ENCODE data around the gene CREBBP. TPM values are rescaled to one million over a fixed set of nuclear protein-coding genes. Genes with fewer than 3 reads are reported as not detected.
A peak's percentile ranks its signal among the peaks of the same experiment; 100 is the strongest.

Gene CREBBP
- total RNA-seq, 6 donors from 2014 or later, result 54.1 to 175 (median 99.2) TPM

- Histone ChIP-seq H3K27me3 (no peaks in the 10 kb centered on the region), H3K4me3 (no peak overlapping the region), H3K9me3 (no peaks in the 10 kb centered on the region), H3K27ac (no peak overlapping the region), H3K36me3 (no peaks in the 10 kb centered on the region), H3K4me1 (peaks cover 69 to 96% (median 72%) of the 10 kb centered on the region in 4 donors)
- TF ChIP-seq, protein P1, sequence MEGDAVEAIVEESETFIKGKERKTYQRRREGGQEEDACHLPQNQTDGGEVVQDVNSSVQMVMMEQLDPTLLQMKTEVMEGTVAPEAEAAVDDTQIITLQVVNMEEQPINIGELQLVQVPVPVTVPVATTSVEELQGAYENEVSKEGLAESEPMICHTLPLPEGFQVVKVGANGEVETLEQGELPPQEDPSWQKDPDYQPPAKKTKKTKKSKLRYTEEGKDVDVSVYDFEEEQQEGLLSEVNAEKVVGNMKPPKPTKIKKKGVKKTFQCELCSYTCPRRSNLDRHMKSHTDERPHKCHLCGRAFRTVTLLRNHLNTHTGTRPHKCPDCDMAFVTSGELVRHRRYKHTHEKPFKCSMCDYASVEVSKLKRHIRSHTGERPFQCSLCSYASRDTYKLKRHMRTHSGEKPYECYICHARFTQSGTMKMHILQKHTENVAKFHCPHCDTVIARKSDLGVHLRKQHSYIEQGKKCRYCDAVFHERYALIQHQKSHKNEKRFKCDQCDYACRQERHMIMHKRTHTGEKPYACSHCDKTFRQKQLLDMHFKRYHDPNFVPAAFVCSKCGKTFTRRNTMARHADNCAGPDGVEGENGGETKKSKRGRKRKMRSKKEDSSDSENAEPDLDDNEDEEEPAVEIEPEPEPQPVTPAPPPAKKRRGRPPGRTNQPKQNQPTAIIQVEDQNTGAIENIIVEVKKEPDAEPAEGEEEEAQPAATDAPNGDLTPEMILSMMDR (IDR thresholded peaks at IDR 0.05), result no peak
- TF ChIP-seq POLR2A (IDR thresholded peaks at IDR 0.05), result no peak
- TF ChIP-seq POLR2AphosphoS5 (IDR thresholded peaks at IDR 0.05), result no peak
- TF ChIP-seq EP300 (IDR thresholded peaks at IDR 0.05), result no peak
- DNase-seq (no peak), ATAC-seq (ENCODE audit: low FRiP score in 2 of 2) (no peak)
- WGBS, 2 donors, result 85 to 91% methylated on average over 3 of the region's 3 CpGs
Measured at GRCh38 chr16:3821184-3821583, 59.3 kb downstream of the CREBBP start.

- TF ChIP-seq POLR2A (IDR thresholded peaks at IDR 0.05) (no peak), POLR2AphosphoS5 (IDR thresholded peaks at IDR 0.05) (no peak), EP300 (IDR thresholded peaks at IDR 0.05) (no peak)
- TF ChIP-seq, protein P1 (IDR thresholded peaks at IDR 0.05), result no peak
- Histone ChIP-seq H3K27ac (no peak overlapping the region), H3K36me3 (no peaks in the 10 kb centered on the region), H3K27me3 (no peaks in the 10 kb centered on the region), H3K9me3 (no peaks in the 10 kb centered on the region), H3K4me3 (no peak overlapping the region), H3K4me1 (peaks cover 68 to 89% (median 75%) of the 10 kb centered on the region in 4 donors)
- DNase-seq (no peak), ATAC-seq (ENCODE audit: low FRiP score in 2 of 2) (peak in 1 of 2 donors; percentile 60)
- WGBS, 2 donors, result 40 to 41% methylated on average over 8 of the region's 8 CpGs
Measured at GRCh38 chr16:3819746-3820724, 60.5 kb downstream of the CREBBP start.

- WGBS, 2 donors, result 84 to 90% methylated on average over 6 of the region's 6 CpGs
- Histone ChIP-seq H3K36me3 (no peaks in the 10 kb centered on the region), H3K9me3 (no peaks in the 10 kb centered on the region), H3K4me1 (peaks cover 60 to 86% (median 74%) of the 10 kb centered on the region in 4 donors), H3K27ac (no peak overlapping the region), H3K4me3 (no peak overlapping the region), H3K27me3 (no peaks in the 10 kb centered on the region)
- no peak for ATAC-seq (ENCODE audit: low FRiP score in 2 of 2)
- no peak for DNase-seq
- TF ChIP-seq, protein P1 (IDR thresholded peaks at IDR 0.05), result no peak
- TF ChIP-seq EP300 (IDR thresholded peaks at IDR 0.05), result no peak
- TF ChIP-seq POLR2A (IDR thresholded peaks at IDR 0.05), result no peak
- no peak for TF ChIP-seq POLR2AphosphoS5 (IDR thresholded peaks at IDR 0.05)
Measured at GRCh38 chr16:3819175-3819527, 61.4 kb downstream of the CREBBP start.

DNA sequence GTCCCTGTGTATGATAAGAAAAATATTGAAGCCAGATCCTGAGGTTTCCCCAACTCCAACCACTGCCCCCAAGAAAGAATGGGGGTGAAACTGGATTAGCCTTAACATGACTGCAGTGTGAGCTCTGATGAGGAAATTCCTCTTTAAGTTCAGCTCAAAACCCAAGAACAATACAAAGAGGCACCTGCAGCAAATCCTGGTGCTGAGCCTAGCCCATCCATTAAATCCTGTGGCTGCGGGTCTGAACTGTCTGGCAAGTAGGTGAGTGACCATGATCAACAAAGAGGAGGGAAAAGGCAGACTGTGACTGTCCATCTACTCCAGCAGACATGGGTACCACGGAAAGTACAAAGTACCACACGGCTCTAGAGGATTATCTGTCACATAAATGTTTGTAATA is 64.2 kb downstream of the CREBBP start:
- Histone ChIP-seq H3K27ac (no peak overlapping the region), H3K27me3 (no peaks in the 10 kb centered on the region), H3K4me3 (no peak overlapping the region), H3K36me3 (no peaks in the 10 kb centered on the region), H3K4me1 (peaks cover 48 to 73% (median 59%) of the 10 kb centered on the region in 4 donors), H3K9me3 (no peaks in the 10 kb centered on the region)
- no peak for DNase-seq
- WGBS, 2 donors, result 75 to 79% methylated on average over 3 of the region's 3 CpGs
- no peak for TF ChIP-seq POLR2A (IDR thresholded peaks at IDR 0.05)
- TF ChIP-seq, protein P1 (IDR thresholded peaks at IDR 0.05), result no peak
- no peak for TF ChIP-seq EP300 (IDR thresholded peaks at IDR 0.05)
- ATAC-seq (ENCODE audit: low FRiP score in 2 of 2), result no peak

Data from upper lobe of left lung (tissue), 6 donors.